HEK293 (cell line): Measurements from ENCODE around the gene GSC2.

Experiments
- CTCF ChIA-PET: fragments of 350-600 bp; formaldehyde crosslinking; extraction: SDS; loops from one replicate; lab custom pipeline; 2021; ENCODE audit warnings: antibody characterized with exemption; lab: Yijun Ruan, JAX
- POLR2A ChIA-PET: fragments of 300-600 bp; formaldehyde crosslinking; extraction: SDS; loops from one replicate; lab custom pipeline; 2020; ENCODE audit warnings: antibody characterized with exemption, inconsistent platforms; lab: Yijun Ruan, JAX
- H3K27ac ChIP-seq: fragments of 200-500 bp; sonication (Bioruptor generic); 2 replicates; pipeline ENCODE4 v1.5.1; 2014; ENCODE audit warnings: low read depth, low read length, control low read depth, inconsistent platforms; ENCODE audit errors: extremely low read depth
- H3K36me3 ChIP-seq, 2 experiments: fragments of 200-500 bp in 1 of 2; sonication (Bioruptor generic) in 1 of 2; 1 replicate in 1 of 2; 2 replicates in 1 of 2; pipeline ENCODE4 v1.5.1; 2014 to 2017; ENCODE audit warnings: inconsistent platforms in 2 of 2, low read length in 2 of 2; ENCODE audit not compliant: control insufficient read depth in 2 of 2, insufficient read depth in 1 of 2
- H3K4me1 ChIP-seq: fragments of 200-500 bp; sonication (Bioruptor generic); 2 replicates; pipeline ENCODE4 v1.5.1; 2014; ENCODE audit warnings: mild to moderate bottlenecking, low read length, inconsistent platforms; ENCODE audit not compliant: control insufficient read depth, insufficient read depth
- H3K4me3 ChIP-seq: 2 replicates; pipeline ENCODE4 v1.5.1; 2011; ENCODE audit warnings: low read depth, mild to moderate bottlenecking, control low read depth, low read length, moderate library complexity
- H3K9me3 ChIP-seq: fragments of 200-500 bp; sonication (Bioruptor generic); 2 replicates; pipeline ENCODE4 v1.5.1; 2014; ENCODE audit warnings: low read depth, low read length, inconsistent platforms; ENCODE audit not compliant: control insufficient read depth, insufficient read depth
- PRDM2 ChIP-seq: fragments of 450-650 bp; formaldehyde crosslinking; IDR thresholded peaks from 2 replicates; pipeline ENCODE4 v1.5.1; 2016; ENCODE audit warnings: missing biosample characterization, missing genetic modification characterization, borderline replicate concordance
- RBAK ChIP-seq: fragments of 450-650 bp; formaldehyde crosslinking; IDR thresholded peaks from 2 replicates; pipeline ENCODE4 v1.5.1; 2016; ENCODE audit warnings: missing biosample characterization, missing genetic modification characterization
- TCF7L2 ChIP-seq: IDR thresholded peaks from 2 replicates; pipeline ENCODE4 v1.6.1; 2011; ENCODE audit warnings: low read depth, mild to moderate bottlenecking, inconsistent platforms, low read length, moderate library complexity, borderline replicate concordance
- ZBTB48 ChIP-seq: fragments of 450-650 bp; formaldehyde crosslinking; IDR thresholded peaks from 2 replicates; pipeline ENCODE4 v1.5.1; 2016; ENCODE audit warnings: missing biosample characterization, missing genetic modification characterization
- ZEB2 ChIP-seq: fragments of 450-650 bp; formaldehyde crosslinking; IDR thresholded peaks from 2 replicates; pipeline ENCODE4 v1.5.1; 2016; ENCODE audit warnings: missing biosample characterization, missing genetic modification characterization
- ZFP41 ChIP-seq: fragments of 450-650 bp; formaldehyde crosslinking; IDR thresholded peaks from 2 replicates; pipeline ENCODE4 v1.5.1; 2016; ENCODE audit warnings: missing biosample characterization, missing genetic modification characterization, borderline replicate concordance
- ZNF138 ChIP-seq: fragments of 450-650 bp; formaldehyde crosslinking; IDR thresholded peaks from 2 replicates; pipeline ENCODE4 v1.5.1; 2016; ENCODE audit warnings: missing biosample characterization, missing genetic modification characterization, borderline replicate concordance
- ZNF18 ChIP-seq: fragments of 450-650 bp; formaldehyde crosslinking; IDR thresholded peaks from 2 replicates; pipeline ENCODE4 v1.5.1; 2016; ENCODE audit warnings: missing biosample characterization, missing genetic modification characterization
- ZNF184 ChIP-seq: fragments of 450-650 bp; IDR thresholded peaks from 2 replicates; pipeline ENCODE4 v1.5.1; 2018; ENCODE audit warnings: missing biosample characterization, mild to moderate bottlenecking, missing genetic modification characterization
- ZNF221 ChIP-seq: fragments of 450-650 bp; formaldehyde crosslinking; IDR thresholded peaks from 2 replicates; pipeline ENCODE4 v1.5.1; 2017; ENCODE audit warnings: missing biosample characterization, missing genetic modification characterization, borderline replicate concordance
- ZNF37A ChIP-seq: fragments of 450-650 bp; IDR thresholded peaks from 2 replicates; pipeline ENCODE4 v1.5.1; 2018; ENCODE audit warnings: missing biosample characterization, missing genetic modification characterization
- ZNF433 ChIP-seq: fragments of 450-650 bp; formaldehyde crosslinking; IDR thresholded peaks from 2 replicates; pipeline ENCODE4 v1.5.1; 2016; ENCODE audit warnings: missing biosample characterization, missing genetic modification characterization, low read depth
- ZNF514 ChIP-seq: fragments of 450-650 bp; formaldehyde crosslinking; IDR thresholded peaks from 2 replicates; pipeline ENCODE4 v1.5.1; 2016; ENCODE audit warnings: missing biosample characterization, missing genetic modification characterization
- ZNF701 ChIP-seq: fragments of 450-650 bp; formaldehyde crosslinking; IDR thresholded peaks from 2 replicates; pipeline ENCODE4 v1.5.1; 2016; ENCODE audit warnings: missing biosample characterization, missing genetic modification characterization
- ZNF76 ChIP-seq: fragments of 450-650 bp; formaldehyde crosslinking; IDR thresholded peaks from 2 replicates; pipeline ENCODE4; 2016; ENCODE audit warnings: low read depth, missing biosample characterization, missing genetic modification characterization, borderline replicate concordance
- ZNF777 ChIP-seq: fragments of 450-650 bp; formaldehyde crosslinking; IDR thresholded peaks from 2 replicates; pipeline ENCODE4 v1.5.1; 2017; ENCODE audit warnings: missing biosample characterization, missing genetic modification characterization, borderline replicate concordance
- ZSCAN5A ChIP-seq: fragments of 450-650 bp; formaldehyde crosslinking; IDR thresholded peaks from 2 replicates; pipeline ENCODE4 v1.5.1; 2016; ENCODE audit warnings: missing biosample characterization, missing genetic modification characterization

GSC2 gene

GRCh38 chr22:19187716-19188563, 37.8 kb upstream of the GSC2 start:
- Histone ChIP-seq H3K4me3 (no peak overlapping the region), H3K4me1 (no peaks in the 10 kb centered on the region), H3K36me3 (peaks cover 0 to 16% of the 10 kb centered on the region in 2 experiments; a peak in 2 of 3 replicates), H3K9me3 (no peaks in the 10 kb centered on the region), H3K27ac (no peak overlapping the region)
- TF ChIP-seq TCF7L2, result no peak
- no peak for TF ChIP-seq ZNF514 (tag by site-specific recombination)
- no peak for TF ChIP-seq ZNF138 (tag by site-specific recombination)
- no peak for TF ChIP-seq ZEB2 (tag by site-specific recombination)
- TF ChIP-seq ZNF184 (tag by site-specific recombination), result no peak
- TF ChIP-seq ZSCAN5A, result no peak
- no peak for TF ChIP-seq ZNF701
- TF ChIP-seq ZNF76 (tag by site-specific recombination), result no peak
- no peak for TF ChIP-seq PRDM2 (tag by site-specific recombination)
- TF ChIP-seq ZNF37A (tag by site-specific recombination), result no peak
- no peak for TF ChIP-seq ZNF777 (tag by site-specific recombination)
- no peak for TF ChIP-seq ZNF433 (tag by site-specific recombination)
- no peak for TF ChIP-seq ZFP41 (tag by site-specific recombination)
- no peak for TF ChIP-seq ZNF18 (tag by site-specific recombination)
- no peak for TF ChIP-seq ZBTB48 (tag by site-specific recombination)
- no peak for TF ChIP-seq ZNF221 (tag by site-specific recombination)
- no peak for TF ChIP-seq RBAK
- ChIA-PET POLR2A (interaction anchor here (1.3 kb wide), 1 partner anchor 9 kb away, joined by 3 read pairs; the partner anchor contains the start of gene SLC25A1), CTCF (interaction anchor here (0.7 to 0.8 kb wide), 2 partner anchors 9 kb away, joined by 3 read pairs; partner anchors contain the start of gene SLC25A1)
